Measurements from ENCODE around the gene RAET1L.

DNA sequence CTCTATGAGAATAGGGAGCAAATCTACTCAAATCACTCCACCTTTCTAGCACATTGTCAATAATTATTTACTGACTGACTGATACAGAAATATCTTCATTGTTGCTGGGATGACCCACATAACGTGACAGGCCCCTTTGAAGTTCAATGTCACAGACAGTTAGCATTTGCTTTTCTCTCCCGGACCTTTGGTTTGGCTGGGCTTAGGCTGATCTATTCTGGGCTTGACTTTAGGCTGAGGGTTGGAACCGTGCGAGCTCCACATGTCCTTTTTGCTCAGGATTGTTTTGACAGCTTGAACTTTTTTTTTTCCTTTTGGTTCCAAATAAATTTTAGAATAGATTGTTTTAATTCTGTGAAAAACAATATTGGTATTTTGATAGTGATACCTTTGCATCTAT lies 31.6 kb upstream of the RAET1L start:
- no peak for TF ChIP-seq POLR2A (IDR thresholded peaks at IDR 0.05)
- TF ChIP-seq, protein P1, sequence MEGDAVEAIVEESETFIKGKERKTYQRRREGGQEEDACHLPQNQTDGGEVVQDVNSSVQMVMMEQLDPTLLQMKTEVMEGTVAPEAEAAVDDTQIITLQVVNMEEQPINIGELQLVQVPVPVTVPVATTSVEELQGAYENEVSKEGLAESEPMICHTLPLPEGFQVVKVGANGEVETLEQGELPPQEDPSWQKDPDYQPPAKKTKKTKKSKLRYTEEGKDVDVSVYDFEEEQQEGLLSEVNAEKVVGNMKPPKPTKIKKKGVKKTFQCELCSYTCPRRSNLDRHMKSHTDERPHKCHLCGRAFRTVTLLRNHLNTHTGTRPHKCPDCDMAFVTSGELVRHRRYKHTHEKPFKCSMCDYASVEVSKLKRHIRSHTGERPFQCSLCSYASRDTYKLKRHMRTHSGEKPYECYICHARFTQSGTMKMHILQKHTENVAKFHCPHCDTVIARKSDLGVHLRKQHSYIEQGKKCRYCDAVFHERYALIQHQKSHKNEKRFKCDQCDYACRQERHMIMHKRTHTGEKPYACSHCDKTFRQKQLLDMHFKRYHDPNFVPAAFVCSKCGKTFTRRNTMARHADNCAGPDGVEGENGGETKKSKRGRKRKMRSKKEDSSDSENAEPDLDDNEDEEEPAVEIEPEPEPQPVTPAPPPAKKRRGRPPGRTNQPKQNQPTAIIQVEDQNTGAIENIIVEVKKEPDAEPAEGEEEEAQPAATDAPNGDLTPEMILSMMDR (IDR thresholded peaks at IDR 0.05) = no peak

Measured in testis (tissue), 2 donors.